HL-60 (cell line): Measurements from ENCODE around the gene CELSR2.

ENCODE experiments used
- DNase-seq, 2 experiments: peaks; one replicate each; pipeline ENCODE4 v3.0.0-alpha.2; 2010 to 2020; ENCODE audit warnings: low read depth in 1 of 2, low spot score in 1 of 2
- H3K27ac ChIP-seq: fragments of 250-450 bp; sonication (Bioruptor Pico); replicated peaks from 2 replicates; pipeline ENCODE4 v1.5.1; 2020; ENCODE audit warnings: mild to moderate bottlenecking, moderate library complexity
- H3K27me3 ChIP-seq: fragments of 250-450 bp; sonication (Bioruptor Pico); 2 replicates; pipeline ENCODE4 v1.5.1; 2021; ENCODE audit warnings: mild to moderate bottlenecking, moderate library complexity; ENCODE audit not compliant: insufficient read depth, poor library complexity, severe bottlenecking
- H3K4me3 ChIP-seq: replicated peaks from 2 replicates; pipeline ENCODE4 v1.5.1; 2011; ENCODE audit warnings: mild to moderate bottlenecking, control low read depth, low read length; ENCODE audit not compliant: insufficient read depth
- CTCF ChIP-seq: IDR thresholded peaks from one replicate; pipeline ENCODE4 v1.5.1; 2011; ENCODE audit warnings: low read length, control low read depth, inconsistent platforms; ENCODE audit not compliant: insufficient read depth
- GABPA ChIP-seq: IDR thresholded peaks from 2 replicates; pipeline ENCODE4 v1.6.1; 2012; ENCODE audit warnings: low read depth
- POLR2AphosphoS5 ChIP-seq: IDR thresholded peaks from 2 replicates; pipeline ENCODE4 v1.6.1; 2012; ENCODE audit warnings: low read depth
- REST ChIP-seq: IDR thresholded peaks from 2 replicates; pipeline ENCODE4 v1.6.1; 2012; ENCODE audit warnings: low read depth; ENCODE audit not compliant: insufficient replicate concordance
- SPI1 ChIP-seq: IDR thresholded peaks from 2 replicates; pipeline ENCODE4 v1.6.1; 2012; ENCODE audit warnings: low read depth, mild to moderate bottlenecking, borderline replicate concordance

Gene CELSR2

GRCh38 chr1:109208836-109209463 is 40.4 kb upstream of the CELSR2 start:
- no peak for DNase-seq
- H3K4me3 ChIP-seq, result no peak overlapping the region
- TF ChIP-seq REST (no peak), GABPA (no peak), CTCF (no peak), SPI1 (no peak), POLR2AphosphoS5 (no peak)
- H3K27ac ChIP-seq, result no peak overlapping the region
- no peaks in the 10 kb centered on the region for H3K27me3 ChIP-seq

- Histone ChIP-seq H3K27me3 (no peaks in the 10 kb centered on the region), H3K27ac (no peak overlapping the region), H3K4me3 (no peak overlapping the region)
- DNase-seq, result no peak
- TF ChIP-seq REST (no peak), SPI1 (no peak), CTCF (no peak), POLR2AphosphoS5 (no peak), GABPA (no peak)
Measured at GRCh38 chr1:109210058-109210457, 39.3 kb upstream of the CELSR2 start.

- Histone ChIP-seq H3K4me3 (peak overlapping the region; percentile 88), H3K27ac (peak overlapping the region; percentile 19), H3K27me3 (no peaks in the 10 kb centered on the region)
- DNase-seq, result no peak
- TF ChIP-seq CTCF (no peak), REST (no peak), POLR2AphosphoS5 (no peak), GABPA (no peak), SPI1 (no peak)
Measured at GRCh38 chr1:109213345-109213823, 36.0 kb upstream of the CELSR2 start.
